GM23248 (cell line): Measurements from ENCODE around the gene OR3A3. TPM values are rescaled to one million over a fixed set of nuclear protein-coding genes. Genes with fewer than 3 reads are reported as not detected.
"Not testable (repeated sequence)": the region's sequence is repeated elsewhere in the genome, so short reads cannot be mapped to it uniquely, and the experiment has no call there.

Experiments used
- DNase-seq: peaks from one replicate; pipeline ENCODE4 v3.0.0-alpha.2; 2015
- H2AFZ ChIP-seq: fragments of 200-600 bp; sonication (generic); 2 replicates; pipeline ENCODE4 v1.6.1; 2016; ENCODE audit warnings: antibody characterized with exemption
- H3F3A ChIP-seq: fragments of 200-600 bp; sonication (generic); 2 replicates; pipeline ENCODE4 v1.6.1; 2016; ENCODE audit warnings: mild to moderate bottlenecking, antibody characterized with exemption, mixed run types; ENCODE audit not compliant: insufficient read depth
- H3K27ac ChIP-seq: fragments of 200-600 bp; sonication (generic); 2 replicates; pipeline ENCODE4 v1.5.1; 2016; ENCODE audit warnings: mild to moderate bottlenecking
- H3K27me3 ChIP-seq: fragments of 200-600 bp; sonication (generic); replicated peaks from 2 replicates; pipeline ENCODE4 v1.6.1; 2016; ENCODE audit warnings: mild to moderate bottlenecking; ENCODE audit not compliant: insufficient read depth
- H3K36me3 ChIP-seq: fragments of 200-600 bp; sonication (generic); 2 replicates; pipeline ENCODE4 v1.6.1; 2016; ENCODE audit warnings: low read depth, mild to moderate bottlenecking
- H3K4me1 ChIP-seq: fragments of 200-600 bp; sonication (generic); 2 replicates; pipeline ENCODE4 v1.6.1; 2016; ENCODE audit warnings: mild to moderate bottlenecking; ENCODE audit not compliant: insufficient read depth
- H3K4me2 ChIP-seq: fragments of 200-600 bp; sonication (generic); one replicate; pipeline ENCODE4 v1.6.1; 2016; ENCODE audit warnings: mild to moderate bottlenecking; ENCODE audit not compliant: unreplicated experiment
- H3K4me3 ChIP-seq: fragments of 200-600 bp; sonication (generic); 2 replicates; pipeline ENCODE4 v1.5.1; 2016; ENCODE audit warnings: mild to moderate bottlenecking
- H3K79me2 ChIP-seq: fragments of 200-600 bp; sonication (generic); 2 replicates; pipeline ENCODE4 v1.6.1; 2016; ENCODE audit warnings: mild to moderate bottlenecking; ENCODE audit not compliant: insufficient read depth
- H3K9ac ChIP-seq: fragments of 200-600 bp; sonication (generic); 2 replicates; pipeline ENCODE4 v1.6.1; 2016; ENCODE audit warnings: mild to moderate bottlenecking
- H3K9me2 ChIP-seq: fragments of 200-600 bp; sonication (generic); 2 replicates; pipeline ENCODE4 v1.6.1; 2016; ENCODE audit warnings: mixed run types, mild to moderate bottlenecking, moderate library complexity; ENCODE audit not compliant: insufficient read depth
- H3K9me3 ChIP-seq: fragments of 200-600 bp; sonication (generic); one replicate; pipeline ENCODE4 v1.6.1; 2017; ENCODE audit warnings: low read depth
- H4K20me1 ChIP-seq: fragments of 200-600 bp; sonication (generic); 2 replicates; pipeline ENCODE4 v1.6.0; 2016; ENCODE audit not compliant: insufficient read depth
- EZH2 ChIP-seq: fragments of 200-600 bp; sonication (generic); IDR thresholded peaks from 2 replicates; pipeline ENCODE4 v1.6.1; 2018; ENCODE audit warnings: antibody characterized with exemption, mild to moderate bottlenecking; ENCODE audit not compliant: insufficient read depth, poor library complexity, severe bottlenecking
- EZH2phosphoT487 ChIP-seq: fragments of 200-600 bp; sonication (generic); IDR thresholded peaks from 2 replicates; pipeline ENCODE4 v1.6.1; 2018; ENCODE audit warnings: antibody characterized with exemption, moderate library complexity, mild to moderate bottlenecking, low read depth; ENCODE audit not compliant: insufficient read depth
- WGBS, 2 experiments: methylation state at CpG; one replicate each; pipeline ENCODE4 v1.1.6; 2015 to 2017; ENCODE audit warnings: low lambda C conversion rate in 2 of 2, low coverage in 1 of 2; ENCODE audit errors: missing lambda C conversion rate in 2 of 2; 5-methylcytosine and 5-hydroxymethylcytosine counted together
- in situ Hi-C: fragments of 300-500 bp; cut with MboI; formaldehyde crosslinking; loops from 2 replicates; pipeline ENCODE4 v1.15.0; 2020
- polyA plus RNA-seq: library from polyadenylated mRNA; unstranded; fragments of >200 nt; fragmentation: Nextera tagmentation; extraction: Ambion mirVana; gene quantifications from 2 replicates; pipeline ENCODE4 v1.2.1, GENCODE V29; 2016
- total RNA-seq: library from RNA; depleted of rRNA; stranded (reverse); fragments of >200 nt; shearing (Covaris generic); gene quantifications from 2 replicates; pipeline ENCODE4 v1.2.3, GENCODE V29; 2014

The OR3A3 gene
- total and polyA plus RNA-seq, 2 experiments from 2014 or later, result not detected

- no peak overlapping the region for H2AFZ ChIP-seq
- H3K4me1 ChIP-seq, result no peaks in the 10 kb centered on the region
- H3K79me2 ChIP-seq, result no peaks in the 10 kb centered on the region
- H3K27ac ChIP-seq, result no peak overlapping the region
- H3K4me3 ChIP-seq, result no peak overlapping the region
- no peak overlapping the region for H3K4me2 ChIP-seq
- in situ Hi-C loops, result no loop called here
- TF ChIP-seq EZH2, result no peak
- TF ChIP-seq EZH2phosphoT487, result no peak
- no peaks in the 10 kb centered on the region for H3K36me3 ChIP-seq
- no peaks in the 10 kb centered on the region for H4K20me1 ChIP-seq
- H3K27me3 ChIP-seq, result no peaks in the 10 kb centered on the region
- WGBS, 2 experiments, result 21 to 28% methylated on average over 2 of the region's 2 CpGs
- no peaks in the 10 kb centered on the region for H3K9me3 ChIP-seq
- no peak for DNase-seq
- H3K9me2 ChIP-seq, result no peaks in the 10 kb centered on the region
- H3K9ac ChIP-seq, result no peak overlapping the region
- H3F3A ChIP-seq, result no peaks in the 10 kb centered on the region
Measured at GRCh38 chr17:3418222-3418621, 7.1 kb downstream of the OR3A3 start.

GRCh38 chr17:3433215-3433614, 22.0 kb downstream of the OR3A3 start:
- WGBS, 2 experiments, result 18 to 24% methylated on average over 7 of the region's 7 CpGs
- DNase-seq, result peak; percentile 4
- H3K4me2 ChIP-seq, H3K27me3 ChIP-seq, H3F3A ChIP-seq, H4K20me1 ChIP-seq, H3K4me3 ChIP-seq, in situ Hi-C loops, H3K79me2 ChIP-seq, H3K9me3 ChIP-seq, H3K36me3 ChIP-seq, H3K9ac ChIP-seq, H3K9me2 ChIP-seq, H3K27ac ChIP-seq, H2AFZ ChIP-seq, H3K4me1 ChIP-seq: not testable (repeated sequence)

- Histone ChIP-seq H3K9me3 (no peaks in the 10 kb centered on the region), H3K9me2 (no peaks in the 10 kb centered on the region), H4K20me1 (no peaks in the 10 kb centered on the region), H3K27me3 (no peaks in the 10 kb centered on the region), H3K4me3 (no peak within 1 kb of the TSS), H3K36me3 (no peaks in the 10 kb centered on the region), H3K79me2 (no peaks in the 10 kb centered on the region), H3K27ac (no peak within 1 kb of the TSS), H3K9ac (no peak within 1 kb of the TSS), H3F3A (no peaks in the 10 kb centered on the region), H2AFZ (no peak within 1 kb of the TSS), H3K4me1 (no peaks in the 10 kb centered on the region), H3K4me2 (no peak within 1 kb of the TSS)
- TF ChIP-seq EZH2, result no peak
- TF ChIP-seq EZH2phosphoT487, result no peak
- WGBS, 2 experiments, result 30 to 34% methylated on average over 3 of the region's 3 CpGs
- no peak for DNase-seq
- in situ Hi-C loops, result no loop called here
Measured at GRCh38 chr17:3433741-3434140, 22.6 kb downstream of the OR3A3 start, which contains the start of gene OR1E2. OR1E2 (minus strand) TSS chr17:3433841; CDS start chr17:3433841, 0 bp downstream.

GRCh38 chr17:3438368-3438767, 27.2 kb downstream of the OR3A3 start:
- Histone ChIP-seq H3K36me3 (no peaks in the 10 kb centered on the region), H3K4me2 (no peak overlapping the region), H3K9ac (no peak overlapping the region), H3K27me3 (no peaks in the 10 kb centered on the region), H3K9me3 (no peaks in the 10 kb centered on the region), H3K4me1 (no peaks in the 10 kb centered on the region), H3F3A (no peaks in the 10 kb centered on the region), H4K20me1 (no peaks in the 10 kb centered on the region), H2AFZ (no peak overlapping the region), H3K27ac (no peak overlapping the region), H3K9me2 (no peaks in the 10 kb centered on the region), H3K79me2 (no peaks in the 10 kb centered on the region), H3K4me3 (no peak overlapping the region)
- in situ Hi-C loops, result no loop called here
- TF ChIP-seq EZH2, result no peak
- TF ChIP-seq EZH2phosphoT487, result no peak
- DNase-seq, result no peak
- 11 to 17% methylated on average over 1 of the region's 1 CpG for WGBS, 2 experiments

GRCh38 chr17:3440451-3440850, 29.3 kb downstream of the OR3A3 start:
- H3K9me3 ChIP-seq, result no peaks in the 10 kb centered on the region
- H3K9me2 ChIP-seq, result no peaks in the 10 kb centered on the region
- TF ChIP-seq EZH2phosphoT487, result no peak
- TF ChIP-seq EZH2, result no peak
- in situ Hi-C loops, result no loop called here
- H3K79me2 ChIP-seq, result no peaks in the 10 kb centered on the region
- no peak overlapping the region for H3K9ac ChIP-seq
- DNase-seq, result peak; percentile 38
- no peaks in the 10 kb centered on the region for H3K36me3 ChIP-seq
- no peak overlapping the region for H3K4me2 ChIP-seq
- H2AFZ ChIP-seq, result no peak overlapping the region
- no peaks in the 10 kb centered on the region for H4K20me1 ChIP-seq
- H3K4me3 ChIP-seq, result no peak overlapping the region
- no peaks in the 10 kb centered on the region for H3K27me3 ChIP-seq
- no peaks in the 10 kb centered on the region for H3F3A ChIP-seq
- no peaks in the 10 kb centered on the region for H3K4me1 ChIP-seq
- H3K27ac ChIP-seq, result no peak overlapping the region
- 18 to 21% methylated on average over 2 of the region's 2 CpGs for WGBS, 2 experiments
